K562 (cell line): Measurements from ENCODE around the gene RNF214. TPM values are rescaled to one million over a fixed set of nuclear protein-coding genes. Genes with fewer than 3 reads are reported as not detected.

Source experiments
- ATAC-seq: fragments of 200-7000 bp; cut with Tn5 transposase; 3 replicates; pipeline ENCODE4 v1.9.1; 2020; ENCODE audit warnings: moderate library complexity
- BruUV-seq: library from RNA; stranded (reverse); fragments of 400-500 nt; replicated peaks from 2 replicates; lab custom pipeline; 2021; lab: Mats Ljungman, UMichigan
- CTCF ChIA-PET: fragments of 300-600 bp; formaldehyde crosslinking; extraction: SDS; loops from one replicate; lab custom pipeline; 2021; ENCODE audit warnings: low intra/inter-chr PET ratio; lab: Yijun Ruan, JAX
- POLR2A ChIA-PET: fragments of 300-600, 350-650 bp; sonication (Branson Sonifier 250); formaldehyde crosslinking; extraction: SDS; loops from one replicate; lab custom pipeline; 2021; ENCODE audit warnings: antibody characterized with exemption, inconsistent platforms; lab: Yijun Ruan, JAX
- DNase-seq, 4 experiments: peaks; one replicate each; pipeline versions ENCODE4 v3.0.0 to v3.0.0-alpha.2; 2011 to 2018; ENCODE audit warnings: low spot score in 3 of 4, mixed read lengths in 3 of 4; ENCODE audit errors: extremely low read depth in 1 of 4
- FAIRE-seq: peaks from 2 replicates; lab custom pipeline; 2011; peaks lifted over from hg19 to GRCh38; lab: Jason Lieb, UNC
- H2AFZ ChIP-seq: 2 replicates; pipeline ENCODE4 v1.6.0; 2011; ENCODE audit warnings: low read depth, low read length, control low read depth, inconsistent platforms
- H3K27ac ChIP-seq: fragments of 200-600 bp; 3 replicates; pipeline ENCODE4 v1.8.0; 2011; ENCODE audit warnings: low read depth, mild to moderate bottlenecking, control low read depth, inconsistent platforms, low read length, moderate library complexity, mixed read lengths; ENCODE audit errors: extremely low read depth
- H3K27me3 ChIP-seq, 2 experiments: fragments of 300-600 bp in 1 of 2; 2 replicates in 1 of 2; 3 replicates in 1 of 2; pipeline versions ENCODE4 v1.6.0 to v1.8.0; 2011; ENCODE audit warnings: inconsistent platforms in 2 of 2, low read length in 2 of 2, mild to moderate bottlenecking in 1 of 2, mixed read lengths in 1 of 2, moderate library complexity in 1 of 2; ENCODE audit not compliant: control insufficient read depth in 2 of 2, insufficient read depth in 2 of 2
- H3K36me3 ChIP-seq: fragments of 300-600 bp; 3 replicates; pipeline ENCODE4 v1.8.0; 2011; ENCODE audit warnings: mild to moderate bottlenecking, low read length, inconsistent platforms; ENCODE audit not compliant: control insufficient read depth, insufficient read depth
- H3K4me1 ChIP-seq, 2 experiments: fragments of 200-600 bp in 1 of 2; replicated peaks in 1 of 2; 2 replicates in 1 of 2; 3 replicates in 1 of 2; pipeline versions ENCODE4 v1.5.1 to v1.8.0; 2011; ENCODE audit warnings: inconsistent platforms in 2 of 2, low read length in 2 of 2, mild to moderate bottlenecking in 1 of 2, mixed read lengths in 1 of 2, moderate library complexity in 1 of 2; ENCODE audit not compliant: control insufficient read depth in 2 of 2, insufficient read depth in 2 of 2
- H3K4me2 ChIP-seq: 2 replicates; pipeline ENCODE4 v1.6.1; 2011; ENCODE audit warnings: low read length, control low read depth, inconsistent platforms, mixed read lengths; ENCODE audit not compliant: insufficient read depth
- H3K4me3 ChIP-seq: fragments of 200-600 bp; sonication (generic), shearing (Covaris generic); 2 replicates; pipeline ENCODE4 v1.5.1; 2016; ENCODE audit warnings: control low read depth, inconsistent platforms
- H3K79me2 ChIP-seq: fragments of 200-600 bp; 3 replicates; pipeline ENCODE4 v1.8.0; 2011; ENCODE audit warnings: low read length, inconsistent platforms; ENCODE audit not compliant: control insufficient read depth, insufficient read depth
- H3K9ac ChIP-seq, 2 experiments: 2 replicates each; pipeline versions ENCODE4 v1.6.0 to v1.6.1; 2011; ENCODE audit warnings: low read depth in 2 of 2, low read length in 2 of 2, control low read depth in 1 of 2, inconsistent platforms in 1 of 2, mild to moderate bottlenecking in 1 of 2, mixed read lengths in 1 of 2; ENCODE audit not compliant: insufficient read depth in 1 of 2
- H3K9me1 ChIP-seq: one replicate; pipeline ENCODE4 v1.6.0; 2011; ENCODE audit warnings: inconsistent platforms, mild to moderate bottlenecking, low read length, moderate library complexity; ENCODE audit not compliant: control insufficient read depth, insufficient read depth
- H3K9me3 ChIP-seq: replicated peaks from 2 replicates; pipeline ENCODE4 v1.5.1; 2011; ENCODE audit warnings: low read depth, low read length, inconsistent platforms; ENCODE audit not compliant: control insufficient read depth, insufficient read depth
- H4K20me1 ChIP-seq: replicated peaks from 2 replicates; pipeline ENCODE4 v1.6.1; 2011; ENCODE audit warnings: low read length, inconsistent platforms, mixed read lengths; ENCODE audit not compliant: control insufficient read depth, insufficient read depth
- CTCFL ChIP-seq: IDR thresholded peaks from 2 replicates; pipeline ENCODE4 v1.6.1; 2011; ENCODE audit warnings: borderline replicate concordance, low read depth, mild to moderate bottlenecking, moderate library complexity, low read length; ENCODE audit not compliant: insufficient read depth, poor library complexity, severe bottlenecking
- ETV6 ChIP-seq, 3 experiments: fragments of 150-350 bp in 1 of 3; sonication (generic) in 1 of 3; formaldehyde crosslinking in 1 of 3; IDR thresholded peaks; 2 replicates each; pipeline versions ENCODE4 v1.6.1 to v1.8.0; 2014 to 2022; ENCODE audit warnings: borderline replicate concordance in 2 of 3, low read depth in 2 of 3, antibody characterized with exemption in 1 of 3, low read length in 1 of 3, mild to moderate bottlenecking in 1 of 3, missing genetic modification reagents in 1 of 3
- GTF2E2 ChIP-seq: fragments of 200-800 bp; sonication (Bioruptor generic); IDR thresholded peaks from 2 replicates; pipeline ENCODE4 v1.6.1; 2016; ENCODE audit warnings: missing genetic modification characterization, missing compliant biosample characterization
- IRF9 ChIP-seq: fragments of 450-650 bp; IDR thresholded peaks from 2 replicates; pipeline ENCODE4 v1.6.1; 2016; ENCODE audit warnings: missing biosample characterization, missing genetic modification characterization
- NFE2 ChIP-seq: IDR thresholded peaks from 2 replicates; pipeline ENCODE4 v1.6.1; 2014; ENCODE audit warnings: antibody characterized with exemption, low read depth
- NR3C1 ChIP-seq: sonication (generic); formaldehyde crosslinking; IDR thresholded peaks from 2 replicates; pipeline ENCODE4 v1.8.1; 2022; ENCODE audit warnings: missing genetic modification reagents
- RCOR1 ChIP-seq, 2 experiments: IDR thresholded peaks; 2 replicates each; pipeline ENCODE4 v1.6.1; 2012; ENCODE audit warnings: low read depth in 2 of 2, low read length in 2 of 2, borderline replicate concordance in 1 of 2, improper control_type of control experiment in 1 of 2
- SMAD3 ChIP-seq: fragments of 450-650 bp; formaldehyde crosslinking; conservative IDR thresholded peaks from 2 replicates; pipeline ENCODE4 v1.4.0; 2020; ENCODE audit warnings: mild to moderate bottlenecking
- SMARCC2 ChIP-seq: fragments of 450-650 bp; IDR thresholded peaks from 2 replicates; pipeline ENCODE4 v1.6.1; 2017; ENCODE audit warnings: antibody characterized with exemption, moderate library complexity, mild to moderate bottlenecking, low read depth
- STAT5B ChIP-seq: fragments of 250-450 bp; sonication (Bioruptor Pico); IDR thresholded peaks from 2 replicates; pipeline ENCODE4 v1.8.0; 2021; ENCODE audit warnings: mild to moderate bottlenecking, inconsistent platforms
- ZNF140 ChIP-seq: fragments of 250-450 bp; sonication (Bioruptor Pico); IDR thresholded peaks from 2 replicates; pipeline ENCODE4 v1.8.0; 2021; ENCODE audit warnings: moderate library complexity, mild to moderate bottlenecking, inconsistent platforms
- WGBS: fragments of 100-300 bp; shearing (Covaris generic); methylation state at CpG from one replicate; pipeline ENCODE4 v1.1.6; 2016; ENCODE audit warnings: low coverage, mixed read lengths; ENCODE audit not compliant: insufficient coverage; ENCODE audit errors: missing lambda C conversion rate; 5-methylcytosine and 5-hydroxymethylcytosine counted together
- in situ Hi-C: fragments of 300-500 bp; cut with MboI; formaldehyde crosslinking; loops from 4 replicates; pipeline ENCODE4 v1.15.0; 2018; ENCODE audit warnings: inconsistent platforms, mixed read lengths
- intact Hi-C: fragments of 100-400 bp; cut with micrococcal nuclease; formaldehyde crosslinking; loops from 2 replicates; pipeline ENCODE4 v1.14.2; 2022
- polyA plus RNA-seq, 8 experiments: library from polyadenylated mRNA; depleted of rRNA in 4 of 8; stranded (reverse) in 5 of 8; unstranded in 3 of 8; fragments of >200 nt; fragmentation: Nextera tagmentation in 2 of 8; fragmentation: Illumina TruSeq in 1 of 8; extraction: Ambion mirVana in 2 of 8; extraction: Trizol in 1 of 8; gene quantifications; 2 replicates each; pipeline versions ENCODE4 v1.2.1 to v1.2.3, GENCODE V29; 2011 to 2014; ENCODE audit warnings: inconsistent platforms in 1 of 8, missing spikeins in 1 of 8
- total RNA-seq, 7 experiments: library from RNA; depleted of rRNA in 6 of 7; stranded (reverse); fragments of >200 nt in 6 of 7; fragmentation: Illumina TruSeq in 2 of 7; extraction: Trizol in 2 of 7; gene quantifications; 2 replicates each; pipeline versions ENCODE4 v1.2.1 to v1.2.3, GENCODE V29; 2011 to 2021; ENCODE audit warnings: low replicate concordance in 1 of 7
- TF ChIP-seq, protein P1 (sequence below): fragments of 250-450 bp; sonication (Bioruptor Pico); IDR thresholded peaks from 2 replicates; pipeline ENCODE4 v1.8.0; 2022; ENCODE audit warnings: moderate library complexity, mild to moderate bottlenecking, inconsistent platforms
- TF ChIP-seq, protein P2 (sequence below), 2 experiments: fragments of 450-650 bp; IDR thresholded peaks; 2 replicates each; pipeline ENCODE4 v1.6.1; 2018; ENCODE audit warnings: mild to moderate bottlenecking in 2 of 2, low read depth in 1 of 2; ENCODE audit not compliant: partially characterized antibody in 2 of 2

The RNF214 gene
- total and polyA plus RNA-seq, 9 of the 15 experiments (the other 6 are each of a cell fraction or from before 2014, with no cell fraction given) = 6.6 to 24.8 (median 11.9) TPM

- H3K9ac ChIP-seq = no peak overlapping the region
- no peak overlapping the region for H3K4me3 ChIP-seq
- FAIRE-seq = no peak
- H3K4me2 ChIP-seq = no peak overlapping the region
- WGBS = 16% methylated on average over 7 of the region's 7 CpGs
- CTCF ChIA-PET = no interaction called here
- TF ChIP-seq CTCFL (no peak), IRF9 (tag) (no peak), RCOR1 (IDR thresholded peaks at IDR 0.05; ENCODE audit: borderline replicate concordance in 1 of 2, low read depth in 2 of 2, low read length in 2 of 2) (no peak), NFE2 (no peak), GTF2E2 (no peak), SMAD3 (no peak), ZNF140 (CRISPR knock-in tag) (no peak), NR3C1 (no peak), ETV6 (IDR thresholded peaks at IDR 0.05; ENCODE audit: borderline replicate concordance in 1 of 2, low read depth in 2 of 2, low read length in 1 of 2) (no peak), ETV6 (CRISPR knock-in tag; IDR thresholded peaks at IDR 0.05; ENCODE audit: borderline replicate concordance) (no peak), SMARCC2 (no peak), STAT5B (no peak)
- TF ChIP-seq, protein P1, sequence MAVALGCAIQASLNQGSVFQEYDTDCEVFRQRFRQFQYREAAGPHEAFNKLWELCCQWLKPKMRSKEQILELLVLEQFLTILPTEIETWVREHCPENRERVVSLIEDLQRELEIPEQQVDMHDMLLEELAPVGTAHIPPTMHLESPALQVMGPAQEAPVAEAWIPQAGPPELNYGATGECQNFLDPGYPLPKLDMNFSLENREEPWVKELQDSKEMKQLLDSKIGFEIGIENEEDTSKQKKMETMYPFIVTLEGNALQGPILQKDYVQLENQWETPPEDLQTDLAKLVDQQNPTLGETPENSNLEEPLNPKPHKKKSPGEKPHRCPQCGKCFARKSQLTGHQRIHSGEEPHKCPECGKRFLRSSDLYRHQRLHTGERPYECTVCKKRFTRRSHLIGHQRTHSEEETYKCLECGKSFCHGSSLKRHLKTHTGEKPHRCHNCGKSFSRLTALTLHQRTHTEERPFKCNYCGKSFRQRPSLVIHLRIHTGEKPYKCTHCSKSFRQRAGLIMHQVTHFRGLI = no peak
- TF ChIP-seq, protein P2, sequence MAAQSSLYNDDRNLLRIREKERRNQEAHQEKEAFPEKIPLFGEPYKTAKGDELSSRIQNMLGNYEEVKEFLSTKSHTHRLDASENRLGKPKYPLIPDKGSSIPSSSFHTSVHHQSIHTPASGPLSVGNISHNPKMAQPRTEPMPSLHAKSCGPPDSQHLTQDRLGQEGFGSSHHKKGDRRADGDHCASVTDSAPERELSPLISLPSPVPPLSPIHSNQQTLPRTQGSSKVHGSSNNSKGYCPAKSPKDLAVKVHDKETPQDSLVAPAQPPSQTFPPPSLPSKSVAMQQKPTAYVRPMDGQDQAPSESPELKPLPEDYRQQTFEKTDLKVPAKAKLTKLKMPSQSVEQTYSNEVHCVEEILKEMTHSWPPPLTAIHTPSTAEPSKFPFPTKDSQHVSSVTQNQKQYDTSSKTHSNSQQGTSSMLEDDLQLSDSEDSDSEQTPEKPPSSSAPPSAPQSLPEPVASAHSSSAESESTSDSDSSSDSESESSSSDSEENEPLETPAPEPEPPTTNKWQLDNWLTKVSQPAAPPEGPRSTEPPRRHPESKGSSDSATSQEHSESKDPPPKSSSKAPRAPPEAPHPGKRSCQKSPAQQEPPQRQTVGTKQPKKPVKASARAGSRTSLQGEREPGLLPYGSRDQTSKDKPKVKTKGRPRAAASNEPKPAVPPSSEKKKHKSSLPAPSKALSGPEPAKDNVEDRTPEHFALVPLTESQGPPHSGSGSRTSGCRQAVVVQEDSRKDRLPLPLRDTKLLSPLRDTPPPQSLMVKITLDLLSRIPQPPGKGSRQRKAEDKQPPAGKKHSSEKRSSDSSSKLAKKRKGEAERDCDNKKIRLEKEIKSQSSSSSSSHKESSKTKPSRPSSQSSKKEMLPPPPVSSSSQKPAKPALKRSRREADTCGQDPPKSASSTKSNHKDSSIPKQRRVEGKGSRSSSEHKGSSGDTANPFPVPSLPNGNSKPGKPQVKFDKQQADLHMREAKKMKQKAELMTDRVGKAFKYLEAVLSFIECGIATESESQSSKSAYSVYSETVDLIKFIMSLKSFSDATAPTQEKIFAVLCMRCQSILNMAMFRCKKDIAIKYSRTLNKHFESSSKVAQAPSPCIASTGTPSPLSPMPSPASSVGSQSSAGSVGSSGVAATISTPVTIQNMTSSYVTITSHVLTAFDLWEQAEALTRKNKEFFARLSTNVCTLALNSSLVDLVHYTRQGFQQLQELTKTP (IDR thresholded peaks at IDR 0.05; ENCODE audit: low read depth in 1 of 2, partially characterized antibody in 2 of 2) = no peak
- H3K36me3 ChIP-seq = no peaks in the 10 kb centered on the region
- H3K4me1 ChIP-seq = peaks cover 0 to under 1% of the 10 kb centered on the region in 2 experiments; a peak in 2 of 5 replicates
- POLR2A ChIA-PET = interaction anchor here (0.7 to 1.8 kb wide), 2 partner anchors 19 to 138 kb away, joined by 3 to 5 read pairs; partner anchors contain the start of gene CEP164
- peaks cover 18 to 50% of the 10 kb centered on the region in 2 experiments for H3K27me3 ChIP-seq
- intact Hi-C loops = no loop called here
- no peak overlapping the region for H2AFZ ChIP-seq
- no peaks in the 10 kb centered on the region for H3K79me2 ChIP-seq
- no peaks in the 10 kb centered on the region for H3K9me3 ChIP-seq
- no peak overlapping the region for H3K27ac ChIP-seq
- DNase-seq = no peak
- in situ Hi-C loops = no loop called here
- ATAC-seq = no peak
- peaks cover 3% of the 10 kb centered on the region; the same call in 1 of the 2 replicates for H4K20me1 ChIP-seq
- BruUV-seq = no TSS peak
- H3K9me1 ChIP-seq = no peaks in the 10 kb centered on the region
Measured at GRCh38 chr11:117309310-117309709, 76.8 kb downstream of the RNF214 start.
